Cortex of kidney (tissue), 1 donor: ENCODE measurements around the gene PTK7.

Experiments
- DNase-seq: peaks from one replicate; lab custom pipeline; 2025; lab: John Stamatoyannopoulos, UW

PTK7 gene

GRCh38 chr6:43204271-43205105 lies 128.4 kb downstream of the PTK7 start:
- no peak for DNase-seq

- DNase-seq, result no peak
Observed at GRCh38 chr6:43205849-43206248, 129.7 kb downstream of the PTK7 start.

- DNase-seq, result no peak
Observed at GRCh38 chr6:43207286-43207685, 131.2 kb downstream of the PTK7 start.
